ENCODE measurements around the gene VAMP8.
"Not testable (repeated sequence)": the region's sequence is repeated elsewhere in the genome, so short reads cannot be mapped to it uniquely, and the experiment has no call there.

VAMP8 gene

GRCh38 chr2:85547089-85547858, 30.1 kb upstream of the VAMP8 start:
- no peak for DNase-seq (ENCODE audit: low read depth in 2 of 2, low spot score in 1 of 2)

DNA sequence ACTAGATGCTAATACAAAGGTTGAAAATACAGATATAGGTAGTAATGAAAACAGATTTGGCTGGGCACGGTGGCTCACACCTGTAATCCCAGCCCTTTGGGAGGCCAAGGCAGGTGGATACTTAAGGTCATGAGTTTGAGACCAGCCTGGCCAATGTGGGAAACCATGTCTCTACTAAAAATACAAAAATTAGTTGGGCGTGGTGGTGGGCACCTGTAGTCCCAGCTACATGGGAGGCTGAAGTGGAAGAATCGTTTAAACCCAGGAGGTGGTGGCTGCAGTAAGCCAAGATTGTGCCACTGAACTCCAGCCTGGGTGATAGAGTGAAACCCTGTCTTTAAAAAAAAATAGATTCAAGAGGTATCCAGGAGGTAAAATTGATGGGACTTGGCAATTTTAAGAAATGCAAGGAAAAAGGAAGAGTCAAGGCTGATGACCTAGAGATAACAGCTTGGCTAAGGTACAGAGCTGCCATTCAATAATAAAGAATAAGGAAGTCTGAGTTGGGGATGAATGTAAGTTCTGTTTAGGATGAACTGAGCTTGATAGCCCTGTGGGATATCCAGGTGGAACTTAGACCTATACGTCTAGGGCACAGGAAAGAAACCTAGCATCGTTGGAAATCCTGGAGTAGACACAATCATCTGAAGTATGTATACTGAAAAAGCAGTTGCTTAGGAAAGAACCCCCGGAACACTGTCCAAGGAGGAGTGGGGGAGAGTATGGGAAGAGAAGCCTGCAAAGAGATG, 29.4 kb upstream of the VAMP8 start:
- no peak for DNase-seq (ENCODE audit: low read depth in 2 of 2, low spot score in 1 of 2)

GRCh38 chr2:85548608-85548900, 28.8 kb upstream of the VAMP8 start:
- no peak for DNase-seq (ENCODE audit: low read depth in 2 of 2, low spot score in 1 of 2)

DNA sequence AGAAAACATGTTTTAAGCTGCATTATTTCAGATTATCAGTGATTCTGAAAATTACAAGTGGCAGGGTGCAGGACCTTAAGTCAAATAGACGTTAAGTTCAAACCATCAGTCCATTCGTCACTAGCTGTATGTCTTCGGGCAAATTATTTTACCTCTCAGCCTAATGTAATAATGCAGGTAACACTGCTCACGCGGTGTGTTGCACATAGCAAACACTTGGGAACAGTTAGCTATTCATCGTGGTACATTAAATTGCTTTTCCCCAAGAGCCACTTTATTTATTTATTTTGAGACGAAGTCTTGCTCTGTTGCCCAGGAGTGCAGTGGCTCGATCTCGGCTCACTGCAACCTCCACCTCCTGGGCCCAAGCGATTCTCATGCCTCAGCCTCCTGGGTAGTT, 28.3 kb upstream of the VAMP8 start:
- no peak for DNase-seq (ENCODE audit: low read depth in 2 of 2, low spot score in 1 of 2)

DNA sequence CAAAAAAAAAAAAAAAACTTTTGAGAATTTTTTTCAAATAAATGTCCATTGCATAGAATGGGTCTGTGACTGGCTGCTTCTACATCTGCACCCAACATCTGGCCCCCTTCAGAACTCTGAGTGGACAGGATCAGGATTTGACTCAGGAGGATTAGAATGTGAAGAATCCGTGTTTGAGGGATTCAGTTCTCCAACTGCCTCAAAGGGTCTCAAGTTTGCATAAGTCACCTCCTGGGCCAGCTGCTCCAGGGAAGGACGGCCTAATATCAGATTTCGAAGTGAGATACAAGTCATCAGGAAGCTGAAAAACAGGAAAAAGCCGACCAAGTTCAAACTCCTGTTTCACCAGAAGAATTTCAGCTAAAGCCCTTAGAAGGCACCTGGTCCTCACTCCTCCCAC, 27.6 kb upstream of the VAMP8 start:
- DNase-seq (ENCODE audit: low read depth in 2 of 2, low spot score in 1 of 2): no peak

DNA sequence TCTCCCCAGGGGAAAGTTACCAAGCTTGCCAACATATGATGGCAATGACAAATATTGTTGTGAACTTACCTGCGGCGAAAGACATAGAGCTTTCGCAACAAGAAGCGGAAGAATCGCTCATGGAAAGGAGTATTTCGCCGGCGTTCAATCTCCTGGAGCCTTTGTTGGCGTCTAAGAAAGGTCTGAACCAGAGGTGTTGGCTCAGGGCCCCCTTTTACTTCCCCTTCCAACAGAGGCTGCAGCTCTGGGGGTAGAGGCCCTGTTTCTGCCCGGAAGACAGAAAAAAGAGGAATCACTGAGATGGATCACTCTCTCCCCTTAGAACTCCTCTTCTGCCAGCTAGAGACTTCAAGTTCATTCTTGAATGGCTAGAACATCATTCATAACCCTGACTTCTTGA, 26.9 kb upstream of the VAMP8 start:
- no peak for DNase-seq (ENCODE audit: low read depth in 2 of 2, low spot score in 1 of 2)

GRCh38 chr2:85551698-85552678, 25.4 kb upstream of the VAMP8 start:
- DNase-seq (ENCODE audit: low read depth in 2 of 2, low spot score in 1 of 2): peak; percentile 76 to 80

DNA sequence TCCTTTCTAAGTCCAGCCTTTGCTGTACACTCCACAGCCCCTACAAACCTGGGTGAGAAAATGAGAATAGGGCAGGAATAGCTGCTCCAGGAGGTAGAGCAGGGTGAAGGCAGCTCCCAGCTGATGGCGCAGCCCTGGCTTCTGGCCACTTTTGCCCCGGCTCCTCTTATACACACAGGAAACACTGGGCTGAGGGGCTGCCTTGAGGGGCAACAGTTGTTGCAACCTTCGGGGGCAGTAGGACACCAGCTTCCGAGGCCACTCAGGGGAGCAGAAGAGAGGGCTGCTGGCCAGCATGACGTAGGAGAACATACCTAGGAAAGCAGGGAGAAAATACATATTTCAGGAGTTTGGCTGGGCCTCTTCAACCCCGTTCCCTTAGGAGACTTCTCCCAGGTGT, 24.2 kb upstream of the VAMP8 start:
- DNase-seq (ENCODE audit: low read depth in 2 of 2, low spot score in 1 of 2): no peak

- no peak for DNase-seq (ENCODE audit: low read depth in 2 of 2, low spot score in 1 of 2)
These were observed 22.3 kb upstream of the VAMP8 start for GRCh38 chr2:85554980-85555612.

- DNase-seq (ENCODE audit: low read depth in 2 of 2, low spot score in 1 of 2): no peak
These were observed 20.3 kb upstream of the VAMP8 start for GRCh38 chr2:85557130-85557529.

DNA sequence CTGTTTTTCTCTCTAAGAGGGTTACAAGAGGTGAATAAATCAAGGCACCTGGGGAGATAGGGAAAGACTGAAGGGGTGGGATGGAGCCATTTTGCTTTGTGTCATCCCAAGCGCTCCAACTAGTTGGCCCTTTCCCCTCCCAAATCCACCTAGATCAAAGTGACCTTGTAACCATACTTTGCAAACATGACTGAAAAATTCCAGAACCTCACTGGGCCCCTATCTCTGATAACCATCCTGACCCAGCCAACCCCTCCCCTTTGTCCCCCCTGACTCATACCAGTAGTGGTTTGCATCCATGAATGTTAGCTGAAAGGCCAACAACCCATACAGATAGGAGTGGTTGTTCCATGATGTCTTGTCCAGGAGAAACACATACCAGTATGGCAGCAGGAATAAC, 19.2 kb upstream of the VAMP8 start:
- DNase-seq (ENCODE audit: low read depth in 2 of 2, low spot score in 1 of 2): no peak

DNA sequence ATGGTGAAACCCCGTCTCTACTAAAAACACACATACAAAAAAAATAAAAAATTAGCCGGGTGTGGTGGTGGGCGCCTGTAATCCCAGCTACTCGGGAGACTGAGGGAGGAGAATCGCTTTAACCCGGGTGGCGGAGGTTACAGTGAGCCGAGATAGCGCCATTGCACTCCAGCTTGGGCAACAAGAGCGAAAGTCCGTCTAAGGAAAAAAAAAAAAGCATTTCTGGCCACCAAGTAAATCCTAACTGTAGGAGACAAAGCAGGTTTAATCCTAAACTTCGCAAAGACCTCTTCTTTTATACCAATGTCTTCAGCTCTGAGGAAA, 17.0 kb upstream of the VAMP8 start:
- not testable (repeated sequence) for DNase-seq (ENCODE audit: low read depth in 2 of 2, low spot score in 1 of 2)

DNA sequence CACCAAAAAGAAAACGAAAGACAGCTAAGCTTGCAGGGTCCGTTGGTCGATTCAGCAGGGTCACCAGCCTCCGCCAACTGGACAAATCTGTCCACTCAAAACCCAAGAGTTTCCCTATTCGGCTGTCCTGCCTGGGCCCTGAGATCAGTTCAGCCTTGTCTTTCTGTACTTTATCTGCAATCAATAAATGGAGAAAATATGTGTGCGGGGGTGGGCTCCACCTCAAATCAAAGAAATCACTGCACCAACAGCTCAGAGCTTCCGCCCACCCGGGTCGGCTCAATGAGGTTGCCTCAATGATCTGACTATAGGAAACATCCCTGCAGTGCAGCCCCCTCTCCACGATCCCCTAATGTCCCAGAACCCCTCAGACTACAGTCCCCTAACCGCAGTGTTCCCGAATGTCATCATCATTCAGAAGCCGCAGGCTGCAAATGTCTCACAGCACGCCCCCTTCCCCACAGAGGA, 16.5 kb upstream of the VAMP8 start:
- no peak for DNase-seq (ENCODE audit: low read depth in 2 of 2, low spot score in 1 of 2)

- peak; percentile 89 to 92 for DNase-seq (ENCODE audit: low read depth in 2 of 2, low spot score in 1 of 2)
These were observed 15.8 kb upstream of the VAMP8 start, which contains the start of gene GGCX for GRCh38 chr2:85561280-85562212. Gene GGCX (minus strand): TSS chr2:85561493. CDS start chr2:85561428, 65 bp downstream.

DNA sequence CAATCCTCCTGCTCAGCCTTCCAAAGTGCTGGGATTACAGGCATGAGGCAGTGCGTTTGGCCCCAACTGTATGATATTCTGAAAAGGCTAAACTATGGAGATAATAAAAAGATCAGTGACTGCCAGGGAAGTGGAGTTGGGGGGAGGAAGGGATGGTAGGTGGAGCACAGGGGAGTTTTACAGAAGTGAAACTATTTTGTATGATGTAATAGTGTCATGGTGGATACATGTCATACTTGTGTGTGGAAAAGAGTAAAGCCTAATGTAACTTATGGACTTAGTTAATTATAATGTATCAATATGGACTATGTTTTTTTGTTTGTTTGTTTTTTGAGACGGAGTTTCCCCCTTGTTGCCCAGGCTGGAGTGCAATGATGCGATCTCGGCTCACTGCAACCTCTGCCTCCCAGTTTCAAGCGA, 13.2 kb upstream of the VAMP8 start:
- no peak for DNase-seq (ENCODE audit: low read depth in 2 of 2, low spot score in 1 of 2)

GRCh38 chr2:85566265-85566664, 11.1 kb upstream of the VAMP8 start:
- DNase-seq (ENCODE audit: low read depth in 2 of 2, low spot score in 1 of 2): no peak

DNA sequence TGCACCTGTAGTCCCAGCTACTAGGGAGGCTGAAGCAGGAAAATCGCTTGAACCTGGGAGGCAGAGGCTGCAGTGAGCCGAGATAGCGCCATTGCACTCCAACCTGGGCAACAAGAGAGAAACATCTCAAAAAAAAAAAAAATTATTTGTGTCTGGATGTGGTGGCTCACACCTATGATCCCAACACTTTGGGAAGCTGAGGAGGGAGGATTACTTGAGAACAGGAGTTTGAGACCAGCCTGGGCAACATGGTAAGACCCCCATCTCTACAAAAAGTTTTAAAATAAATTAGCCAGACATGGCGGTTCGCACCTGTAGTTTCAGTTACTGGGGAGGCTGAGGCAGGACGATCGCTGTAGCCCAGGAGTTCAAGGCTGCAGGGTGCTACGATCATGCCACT, 1.6 kb upstream of the VAMP8 start:
- no peak for DNase-seq (ENCODE audit: low read depth in 2 of 2, low spot score in 1 of 2)

DNA sequence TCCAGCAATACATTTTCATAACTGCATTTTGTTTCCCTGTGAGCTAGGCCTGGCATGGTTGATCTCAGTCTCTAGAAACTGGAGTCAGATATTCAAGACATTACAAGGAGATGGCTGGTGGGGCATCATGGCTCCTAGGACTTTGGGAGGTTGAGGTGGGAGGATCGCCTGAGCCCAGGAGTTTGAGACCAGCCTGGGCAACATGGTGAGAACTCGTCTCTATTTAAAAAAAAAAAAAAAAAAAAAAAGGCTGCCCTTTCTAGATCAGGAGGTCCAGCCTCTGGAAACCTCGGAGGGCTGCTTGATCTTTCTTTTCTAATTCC, 362 bp upstream of the VAMP8 start:
- DNase-seq (ENCODE audit: low read depth in 2 of 2, low spot score in 1 of 2): no peak

- no peak for DNase-seq (ENCODE audit: low read depth in 2 of 2, low spot score in 1 of 2)
These were observed 1.1 kb downstream of the VAMP8 start for GRCh38 chr2:85578243-85579180.

Data from stimulated activated CD8-positive, alpha-beta memory T cell treated with anti-CD3 and anti-CD28 coated beads, Interleukin-4, amount 100 ng/mL, for 1 hour (primary cell).